HL-60 (cell line): Measurements from ENCODE around the gene E2F3.

Source experiments
- CTCF ChIP-seq: IDR thresholded peaks from one replicate; pipeline ENCODE4 v1.5.1; 2011; ENCODE audit warnings: low read length, control low read depth, inconsistent platforms; ENCODE audit not compliant: insufficient read depth
- GABPA ChIP-seq: IDR thresholded peaks from 2 replicates; pipeline ENCODE4 v1.6.1; 2012; ENCODE audit warnings: low read depth
- POLR2AphosphoS5 ChIP-seq: IDR thresholded peaks from 2 replicates; pipeline ENCODE4 v1.6.1; 2012; ENCODE audit warnings: low read depth
- SPI1 ChIP-seq: IDR thresholded peaks from 2 replicates; pipeline ENCODE4 v1.6.1; 2012; ENCODE audit warnings: low read depth, mild to moderate bottlenecking, borderline replicate concordance

GRCh38 chr6:20455251-20455940, 53.7 kb downstream of the E2F3 start:
- TF ChIP-seq CTCF (no peak), GABPA (no peak), POLR2AphosphoS5 (no peak), SPI1 (no peak)
